Measurements from ENCODE around the gene NATD1.

GRCh38 chr17:21297597-21297996 lies 44.4 kb upstream of the NATD1 start:
- no peak for TF ChIP-seq FOXM1 (IDR thresholded peaks at IDR 0.05; ENCODE audit: low read depth)
- TF ChIP-seq CTCF (IDR thresholded peaks at IDR 0.05): no peak
- TF ChIP-seq TCF12 (IDR thresholded peaks at IDR 0.05): no peak
- no peak for TF ChIP-seq EZH2phosphoT487 (IDR thresholded peaks at IDR 0.05; ENCODE audit: borderline replicate concordance, low read depth)
- no peak for TF ChIP-seq MAX (IDR thresholded peaks at IDR 0.05; ENCODE audit: low read depth)
- no peak for TF ChIP-seq REST (IDR thresholded peaks at IDR 0.05; ENCODE audit: low read depth, low read length)
- TF ChIP-seq RFX5 (IDR thresholded peaks at IDR 0.05; ENCODE audit: low read length): no peak
- no peak for TF ChIP-seq POLR2AphosphoS5 (IDR thresholded peaks at IDR 0.05; ENCODE audit: low read depth, low read length)
- TF ChIP-seq CHD2 (IDR thresholded peaks at IDR 0.05; ENCODE audit: low read length, partially characterized antibody): no peak
- no peak for TF ChIP-seq IRF3 (IDR thresholded peaks at IDR 0.05; ENCODE audit: low read depth, low read length)

All from SK-N-SH (cell line).